Stimulated activated naive CD8-positive, alpha-beta T cell treated with anti-CD3 and anti-CD28 coated beads, Interleukin-15, Interleukin-2, amounts not matched to agents 100 ng/mL and 50 ng/mL, for 24 hours (primary cell): ENCODE measurements around the gene L3MBTL3.
A peak's percentile ranks its signal among the peaks of the same experiment; 100 is the strongest.
"Not testable (repeated sequence)": the region's sequence is repeated elsewhere in the genome, so short reads cannot be mapped to it uniquely, and the experiment has no call there.

Experiments
- H3K27ac Mint-ChIP-seq: one replicate; pipeline ENCODE4 v1.8.0; 2021; ENCODE audit warnings: mild to moderate bottlenecking, mixed read lengths
- H3K27me3 Mint-ChIP-seq: one replicate; pipeline ENCODE4 v1.8.0; 2021; ENCODE audit warnings: mixed read lengths
- H3K36me3 Mint-ChIP-seq: one replicate; pipeline ENCODE4 v1.8.0; 2021; ENCODE audit warnings: low read depth, mixed read lengths
- H3K4me1 Mint-ChIP-seq: one replicate; pipeline ENCODE4 v1.8.0; 2021; ENCODE audit warnings: low read depth, mixed read lengths
- H3K4me3 Mint-ChIP-seq: one replicate; pipeline ENCODE4 v1.8.0; 2021; ENCODE audit warnings: mild to moderate bottlenecking, mixed read lengths
- H3K9me3 Mint-ChIP-seq: one replicate; pipeline ENCODE4 v1.8.0; 2021; ENCODE audit warnings: mixed read lengths

L3MBTL3 gene

DNA sequence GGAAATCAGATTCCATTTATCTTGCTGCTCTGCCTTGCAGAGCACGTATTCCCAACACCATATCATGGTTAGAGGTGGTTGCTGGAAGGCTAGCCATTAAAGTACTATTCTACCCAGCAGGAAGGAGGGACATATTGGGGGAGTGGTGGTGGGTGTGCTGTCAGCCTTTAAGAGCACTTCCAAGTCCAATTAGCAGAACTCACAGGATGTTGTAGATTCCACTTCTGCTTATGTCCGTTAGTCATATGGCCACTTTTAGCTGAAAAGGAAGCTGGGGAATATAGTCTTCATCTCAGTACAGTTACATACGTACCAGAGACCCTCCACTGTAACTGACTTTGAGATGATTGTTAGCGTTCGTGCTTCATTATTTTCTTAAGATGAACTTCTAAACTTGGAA, 109.9 kb downstream of the L3MBTL3 start:
- Mint-ChIP-seq H3K27me3 (no peaks in the 10 kb centered on the region), H3K9me3 (no peaks in the 10 kb centered on the region), H3K36me3 (peaks cover 24% of the 10 kb centered on the region), H3K4me3 (no peak overlapping the region), H3K27ac (no peak overlapping the region), H3K4me1 (peaks cover 60% of the 10 kb centered on the region)

DNA sequence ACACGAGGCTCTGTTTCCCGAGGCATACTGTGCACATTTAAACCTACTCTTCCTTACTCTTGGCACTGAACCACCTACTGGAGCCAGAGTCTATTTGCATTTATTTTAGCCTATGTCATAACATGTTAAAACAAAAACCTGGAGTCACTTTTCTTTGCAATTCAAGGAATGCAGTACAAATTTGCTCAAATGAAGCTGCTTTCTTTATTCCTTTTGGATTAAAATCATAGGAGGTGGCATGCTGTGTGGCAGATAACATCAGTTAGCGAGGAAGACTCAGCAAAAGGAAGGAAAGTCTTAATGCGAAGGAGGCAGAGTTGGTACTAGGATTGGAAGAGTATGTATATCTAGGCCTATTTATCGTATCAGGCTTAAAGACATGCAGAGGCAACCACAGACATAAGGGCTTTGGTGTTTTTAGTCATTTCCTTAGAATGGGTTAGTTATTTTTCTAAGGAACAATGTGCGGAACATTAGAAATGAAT, 111.4 kb downstream of the L3MBTL3 start:
- Mint-ChIP-seq H3K9me3 (no peaks in the 10 kb centered on the region), H3K4me1 (peaks cover 74% of the 10 kb centered on the region), H3K27me3 (no peaks in the 10 kb centered on the region), H3K4me3 (no peak overlapping the region), H3K27ac (no peak overlapping the region), H3K36me3 (peaks cover 24% of the 10 kb centered on the region)

DNA sequence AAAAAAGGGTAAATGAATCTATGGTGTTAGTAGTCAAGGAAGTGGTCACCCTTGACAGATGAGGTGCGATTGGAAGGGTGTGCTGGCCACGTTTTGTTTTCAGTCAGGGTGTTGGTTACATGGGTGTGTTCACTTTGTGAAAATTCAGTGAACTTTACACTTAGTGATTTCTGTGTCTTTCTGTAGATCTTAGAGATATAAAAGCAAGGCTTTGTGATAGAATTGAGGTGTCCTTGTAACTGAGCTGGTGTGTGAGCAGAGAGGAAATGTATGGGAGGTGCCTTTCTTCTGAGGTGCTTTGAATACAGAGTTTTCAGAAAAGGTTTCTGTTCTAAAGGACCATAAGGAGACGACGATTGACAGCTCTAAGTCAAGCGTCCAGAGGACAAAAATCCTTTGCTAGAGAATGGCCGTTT, 113.9 kb downstream of the L3MBTL3 start:
- H3K4me1 Mint-ChIP-seq: peaks cover 86% of the 10 kb centered on the region
- H3K36me3 Mint-ChIP-seq: peaks cover 31% of the 10 kb centered on the region
- H3K9me3 Mint-ChIP-seq: no peaks in the 10 kb centered on the region
- H3K27me3 Mint-ChIP-seq: no peaks in the 10 kb centered on the region
- peak overlapping the region; percentile 96 for H3K27ac Mint-ChIP-seq
- H3K4me3 Mint-ChIP-seq: peak overlapping the region; percentile 76

DNA sequence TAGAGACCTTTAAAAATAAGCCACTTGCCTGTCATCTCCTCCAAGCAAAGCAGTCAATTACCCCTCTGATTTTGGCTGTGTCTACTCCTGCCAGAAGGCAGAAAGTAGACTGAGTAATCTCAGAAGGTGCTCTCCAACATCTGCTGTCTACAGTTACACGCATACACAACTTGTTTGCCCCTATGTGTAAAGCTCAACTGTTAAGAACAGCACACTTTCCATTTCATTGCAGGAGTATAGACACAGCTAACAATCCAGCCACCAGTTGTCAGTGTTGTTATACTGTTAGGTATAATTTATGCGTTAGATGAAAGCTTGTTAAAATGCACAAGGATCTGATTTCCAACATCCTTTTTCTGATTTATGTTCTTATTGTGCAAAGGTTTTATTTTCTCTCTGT, 116.2 kb downstream of the L3MBTL3 start:
- Mint-ChIP-seq H3K27ac (no peak overlapping the region), H3K4me3 (no peak overlapping the region), H3K36me3 (peaks cover 35% of the 10 kb centered on the region), H3K4me1 (peaks cover 93% of the 10 kb centered on the region), H3K27me3 (no peaks in the 10 kb centered on the region), H3K9me3 (no peaks in the 10 kb centered on the region)

DNA sequence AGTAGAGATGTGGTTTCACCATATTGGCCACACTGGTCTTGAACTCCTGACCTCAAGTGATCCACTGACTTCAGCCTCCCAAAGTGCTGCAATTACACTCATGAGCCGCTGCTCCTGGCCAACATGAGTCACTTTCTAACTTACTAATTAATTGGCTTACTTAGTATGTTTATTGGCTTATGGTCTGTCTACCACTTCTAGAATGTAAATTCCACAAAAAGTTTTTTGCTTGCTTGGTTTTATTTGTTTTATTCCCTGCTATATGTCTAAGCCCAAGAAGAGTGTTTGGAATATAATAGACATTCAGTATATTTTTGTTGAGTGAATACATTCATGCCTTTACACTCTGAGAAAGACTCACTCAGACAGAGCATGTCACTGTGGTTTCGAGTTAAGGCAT, 118.4 kb downstream of the L3MBTL3 start:
- H3K27ac Mint-ChIP-seq: no peak overlapping the region
- peaks cover 47% of the 10 kb centered on the region for H3K36me3 Mint-ChIP-seq
- no peak overlapping the region for H3K4me3 Mint-ChIP-seq
- H3K4me1 Mint-ChIP-seq: peaks cover 76% of the 10 kb centered on the region
- H3K27me3 Mint-ChIP-seq: no peaks in the 10 kb centered on the region
- no peaks in the 10 kb centered on the region for H3K9me3 Mint-ChIP-seq

DNA sequence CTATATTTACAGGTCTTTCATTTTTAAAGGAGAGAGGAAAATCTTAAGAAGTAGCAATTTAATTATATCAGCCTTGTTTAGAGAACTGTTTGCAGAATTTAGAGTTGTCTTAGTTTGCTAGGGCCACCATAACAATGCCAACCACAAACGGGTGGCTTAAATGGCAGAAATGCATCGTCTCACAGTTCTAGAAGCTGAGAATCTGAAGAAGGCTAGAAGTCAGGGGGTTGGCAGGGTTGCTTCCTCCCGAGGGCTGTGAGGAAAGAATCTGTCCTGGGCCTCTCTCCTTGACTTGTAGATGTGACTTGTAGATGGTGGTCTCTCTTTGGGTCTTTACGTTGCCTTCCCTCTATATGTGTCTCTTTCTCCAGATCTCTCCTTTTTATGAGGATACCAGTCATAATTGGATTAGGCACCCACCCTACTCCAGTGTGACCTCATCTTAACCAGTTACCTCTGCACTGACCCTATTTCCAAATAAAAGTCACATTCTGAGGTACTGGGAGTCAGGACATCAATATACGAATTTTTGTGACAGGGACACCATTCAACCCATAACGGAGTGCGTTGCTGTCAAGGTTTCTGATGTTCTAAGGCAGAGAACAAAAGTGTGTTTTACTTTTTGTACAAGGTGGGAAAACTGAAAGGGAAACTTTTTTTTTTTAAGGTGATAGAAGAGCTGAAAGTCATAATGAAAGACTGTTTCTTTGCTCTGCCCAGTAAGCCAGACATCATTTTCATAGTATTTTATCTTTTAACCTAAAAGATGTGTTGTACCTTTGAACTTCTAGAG, 119.9 kb downstream of the L3MBTL3 start:
- Mint-ChIP-seq H3K36me3 (peaks cover 60% of the 10 kb centered on the region), H3K27me3 (no peaks in the 10 kb centered on the region), H3K27ac (peak overlapping the region; percentile 81), H3K4me3 (peak overlapping the region; percentile 61), H3K9me3 (no peaks in the 10 kb centered on the region), H3K4me1 (peaks cover 61% of the 10 kb centered on the region)

DNA sequence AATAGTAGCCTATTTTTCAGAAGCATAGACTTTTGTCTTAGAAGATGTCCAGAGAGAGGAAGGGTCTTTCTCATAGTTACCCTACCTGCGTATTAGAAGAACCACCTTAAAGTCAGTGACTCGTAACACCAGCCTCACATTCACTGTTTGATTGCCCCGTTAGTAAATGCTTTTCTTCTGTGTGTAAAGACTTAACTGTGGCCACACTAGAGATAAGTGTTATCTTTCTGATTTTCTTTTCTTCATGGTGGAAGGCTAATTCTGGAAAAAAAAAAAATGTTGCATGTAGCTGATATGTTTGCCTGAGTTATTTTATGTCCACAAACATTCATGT, 120.5 kb downstream of the L3MBTL3 start:
- Mint-ChIP-seq H3K27ac (peak overlapping the region; percentile 81), H3K9me3 (no peaks in the 10 kb centered on the region), H3K4me3 (peak overlapping the region; percentile 61), H3K27me3 (no peaks in the 10 kb centered on the region), H3K4me1 (peaks cover 55% of the 10 kb centered on the region), H3K36me3 (peaks cover 66% of the 10 kb centered on the region)

DNA sequence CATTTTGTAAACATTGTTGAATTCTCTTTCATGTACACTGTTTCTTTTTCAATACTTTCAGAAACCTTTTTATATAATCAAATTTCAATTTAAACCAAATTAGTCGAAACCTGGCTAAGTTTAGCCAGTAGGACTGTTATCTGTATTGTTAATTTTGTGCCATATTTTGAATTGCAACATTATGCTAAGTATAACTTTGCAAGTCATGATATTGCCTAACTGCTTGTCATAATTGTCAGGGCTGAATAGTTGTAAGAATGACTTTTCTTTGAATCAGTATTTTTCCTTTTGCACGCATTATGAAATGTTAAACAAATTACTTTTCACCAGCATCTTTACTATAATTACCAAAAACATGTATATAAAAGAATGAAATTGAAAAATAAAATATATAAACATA, 121.7 kb downstream of the L3MBTL3 start:
- H3K4me1 Mint-ChIP-seq: peaks cover 46% of the 10 kb centered on the region
- no peak overlapping the region for H3K4me3 Mint-ChIP-seq
- no peak overlapping the region for H3K27ac Mint-ChIP-seq
- no peaks in the 10 kb centered on the region for H3K9me3 Mint-ChIP-seq
- no peaks in the 10 kb centered on the region for H3K27me3 Mint-ChIP-seq
- peaks cover 72% of the 10 kb centered on the region for H3K36me3 Mint-ChIP-seq

DNA sequence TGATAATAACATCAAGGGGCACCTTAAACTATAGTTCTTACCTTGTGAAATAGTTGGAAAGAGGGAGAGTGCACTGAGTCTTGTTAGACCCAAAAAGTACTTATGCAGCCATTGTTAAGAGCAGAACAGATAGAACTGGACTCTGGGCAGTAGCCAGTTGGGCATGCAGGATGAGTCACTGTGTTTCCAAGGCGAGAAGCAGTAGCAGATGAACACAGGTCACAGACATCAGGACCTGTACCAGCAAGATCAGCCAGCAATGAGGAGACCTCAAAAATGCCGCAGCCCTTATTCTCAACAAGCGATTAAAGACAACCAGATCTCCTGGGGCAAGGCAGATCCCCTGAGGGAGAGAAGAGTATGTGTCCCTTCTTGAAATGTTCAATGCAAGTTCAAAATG, 125.3 kb downstream of the L3MBTL3 start:
- Mint-ChIP-seq H3K4me3 (no peak overlapping the region), H3K4me1 (peaks cover 14% of the 10 kb centered on the region), H3K36me3 (peaks cover 49% of the 10 kb centered on the region), H3K27me3 (no peaks in the 10 kb centered on the region), H3K27ac (no peak overlapping the region), H3K9me3 (peaks cover 4% of the 10 kb centered on the region)

DNA sequence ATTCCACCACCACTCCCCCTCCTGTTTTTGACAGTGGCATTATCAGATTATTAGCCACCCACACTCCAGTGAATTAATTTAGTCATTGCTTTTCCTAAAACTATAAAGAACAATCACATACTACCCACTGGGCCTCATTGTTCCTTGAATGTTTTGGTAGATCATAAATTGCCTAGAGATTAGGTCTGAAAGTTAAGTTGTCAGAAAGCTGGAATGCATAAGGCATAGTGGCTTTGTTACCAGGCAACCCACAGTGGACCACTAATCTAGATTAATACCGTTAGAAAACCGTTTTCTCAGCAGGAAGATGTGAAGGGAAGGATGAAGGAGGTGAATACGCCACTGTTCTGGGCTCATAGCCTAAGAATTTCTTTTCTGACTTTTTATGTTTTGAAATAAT, 128.7 kb downstream of the L3MBTL3 start:
- Mint-ChIP-seq H3K36me3 (peaks cover 30% of the 10 kb centered on the region), H3K4me1 (no peaks in the 10 kb centered on the region), H3K9me3 (peaks cover 4% of the 10 kb centered on the region), H3K27me3 (no peaks in the 10 kb centered on the region), H3K4me3 (no peak overlapping the region), H3K27ac (no peak overlapping the region)

DNA sequence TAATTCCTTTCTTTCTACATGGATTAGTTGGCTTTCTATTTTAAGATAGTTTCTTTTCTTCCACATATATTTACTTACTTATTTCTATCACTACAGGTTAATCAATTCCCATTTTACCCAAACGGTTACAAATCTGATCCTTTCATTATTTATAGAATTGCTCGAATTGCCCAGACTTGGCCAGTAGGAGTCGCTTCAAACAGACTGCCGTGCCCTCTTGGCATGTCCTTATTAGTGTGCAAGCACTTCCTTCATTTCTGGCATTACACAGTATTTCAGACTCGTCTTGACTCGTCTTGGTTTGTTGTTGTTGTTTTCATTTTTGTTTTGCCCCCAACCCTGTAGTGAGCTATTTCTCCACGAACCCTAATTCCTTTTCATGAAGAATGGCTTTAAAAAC, 129.8 kb downstream of the L3MBTL3 start:
- Mint-ChIP-seq H3K4me1 (no peaks in the 10 kb centered on the region), H3K27ac (no peak overlapping the region), H3K4me3 (no peak overlapping the region), H3K27me3 (no peaks in the 10 kb centered on the region), H3K9me3 (peaks cover 4% of the 10 kb centered on the region), H3K36me3 (peaks cover 21% of the 10 kb centered on the region)

DNA sequence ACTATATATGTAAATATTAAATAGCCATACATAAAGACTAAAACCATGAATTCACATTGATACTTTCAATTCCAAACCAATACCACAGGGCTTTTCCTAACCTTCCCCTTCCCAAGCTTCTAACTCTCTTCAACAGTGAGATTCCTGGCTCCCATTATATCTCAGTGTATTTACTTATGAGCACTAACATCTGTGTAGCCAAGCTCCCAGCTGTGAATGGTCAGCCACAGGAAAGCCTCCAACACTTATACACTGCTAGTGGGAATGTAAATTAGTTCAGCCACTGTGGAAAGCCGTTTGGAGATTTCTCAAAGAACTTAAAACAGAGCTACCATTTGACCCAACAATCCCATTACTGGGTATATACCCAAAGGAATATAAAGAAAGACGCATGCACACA, 130.6 kb downstream of the L3MBTL3 start:
- H3K9me3 Mint-ChIP-seq, H3K4me3 Mint-ChIP-seq, H3K4me1 Mint-ChIP-seq, H3K27me3 Mint-ChIP-seq, H3K27ac Mint-ChIP-seq: not testable (repeated sequence)
- H3K36me3 Mint-ChIP-seq: peaks cover 13% of the 10 kb centered on the region

DNA sequence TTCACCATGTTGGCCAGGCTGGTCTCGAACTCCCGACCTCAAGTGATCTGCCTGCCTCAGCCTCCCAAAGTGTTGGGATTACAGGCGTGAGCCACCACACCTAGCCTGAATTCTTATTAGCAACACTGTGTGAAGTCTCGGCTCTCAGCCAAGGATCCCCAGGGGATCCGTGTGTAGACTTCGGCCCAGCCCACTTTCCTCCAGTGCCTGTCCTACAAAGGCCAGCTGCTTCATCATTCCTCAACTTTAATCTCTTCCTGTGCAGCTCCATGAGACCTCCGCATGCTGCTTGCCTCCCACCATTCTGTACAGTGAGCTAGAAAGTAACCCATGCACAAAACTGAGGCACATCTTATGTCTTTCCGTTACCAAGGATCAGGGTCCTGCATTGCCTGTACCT, 132.5 kb downstream of the L3MBTL3 start:
- Mint-ChIP-seq H3K9me3 (peaks cover 4% of the 10 kb centered on the region), H3K27me3 (no peaks in the 10 kb centered on the region), H3K4me1 (no peaks in the 10 kb centered on the region), H3K27ac (no peak overlapping the region), H3K4me3 (no peak overlapping the region), H3K36me3 (peaks cover 8% of the 10 kb centered on the region)

DNA sequence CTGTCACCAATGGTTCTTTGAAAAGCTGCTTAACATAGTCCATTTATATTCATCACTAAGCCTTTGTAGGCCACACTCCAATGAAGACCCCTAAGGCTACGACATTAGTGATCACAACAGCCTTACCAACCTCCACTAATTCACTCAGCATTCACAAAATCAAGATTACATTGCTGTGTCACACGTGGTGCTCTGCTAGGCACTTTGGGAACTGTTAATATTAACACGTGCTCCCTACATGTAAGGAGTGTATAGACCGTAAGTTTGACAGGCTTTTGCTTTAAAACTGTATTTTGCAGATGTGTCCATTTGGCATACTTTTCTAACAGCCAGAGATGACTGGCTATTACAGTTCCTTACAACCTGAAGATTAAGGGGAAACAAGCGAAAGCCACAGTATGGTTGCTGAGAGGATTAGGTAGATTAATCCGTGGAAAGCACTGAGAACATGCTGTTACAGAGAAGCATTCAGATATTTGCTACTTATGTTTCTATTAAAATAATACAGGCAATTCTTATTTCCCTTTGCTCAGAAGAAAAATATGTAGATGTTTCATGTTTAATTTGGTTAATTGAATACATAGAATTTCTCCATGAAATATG, 134.6 kb downstream of the L3MBTL3 start:
- Mint-ChIP-seq H3K4me1 (no peaks in the 10 kb centered on the region), H3K9me3 (peaks cover under 1% of the 10 kb centered on the region), H3K27me3 (no peaks in the 10 kb centered on the region), H3K4me3 (no peak overlapping the region), H3K36me3 (peaks cover 9% of the 10 kb centered on the region), H3K27ac (no peak overlapping the region)

DNA sequence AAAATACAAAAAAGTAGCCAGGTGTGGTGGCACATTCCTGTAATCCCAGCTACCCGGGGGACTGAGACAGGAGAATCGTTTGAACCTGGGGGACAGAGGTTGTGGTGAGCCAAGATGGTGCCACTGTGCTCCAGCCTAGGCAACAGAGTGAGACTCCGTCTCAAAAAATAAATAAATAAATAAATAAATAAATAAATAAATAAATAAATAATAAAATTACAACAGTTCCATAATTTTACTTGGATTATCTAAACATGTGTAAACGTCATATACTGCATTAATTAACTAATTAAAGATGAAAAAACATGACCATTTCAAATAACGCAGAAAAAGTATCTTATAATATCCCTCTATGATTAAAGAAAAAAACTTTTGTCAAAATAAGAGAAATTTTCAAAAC, 138.5 kb downstream of the L3MBTL3 start:
- H3K36me3 Mint-ChIP-seq: peaks cover 14% of the 10 kb centered on the region
- H3K27me3 Mint-ChIP-seq: no peaks in the 10 kb centered on the region
- no peak overlapping the region for H3K4me3 Mint-ChIP-seq
- H3K4me1 Mint-ChIP-seq: no peaks in the 10 kb centered on the region
- H3K9me3 Mint-ChIP-seq: peaks cover 10% of the 10 kb centered on the region
- no peak overlapping the region for H3K27ac Mint-ChIP-seq

DNA sequence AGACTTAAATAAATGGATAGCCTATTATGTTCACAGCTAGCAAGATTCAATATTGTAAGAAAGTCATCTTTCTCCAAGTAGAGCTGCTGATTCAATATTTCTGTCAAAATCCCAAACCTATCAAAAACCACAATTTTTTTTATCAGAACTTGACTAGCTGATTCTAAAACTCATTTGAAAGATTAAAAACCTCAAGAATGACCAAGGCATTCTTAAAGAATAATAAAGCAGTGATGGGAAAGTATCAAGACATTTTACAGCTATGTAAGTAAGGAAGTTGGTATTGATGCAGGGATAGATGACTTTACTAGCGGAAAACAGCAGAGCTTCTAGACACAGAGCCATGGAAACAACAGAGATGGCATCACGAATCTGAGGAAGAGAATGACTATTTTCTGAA, 139.7 kb downstream of the L3MBTL3 start:
- no peaks in the 10 kb centered on the region for H3K4me1 Mint-ChIP-seq
- H3K9me3 Mint-ChIP-seq: peaks cover 10% of the 10 kb centered on the region
- H3K27ac Mint-ChIP-seq: no peak overlapping the region
- H3K36me3 Mint-ChIP-seq: peaks cover 14% of the 10 kb centered on the region
- no peak overlapping the region for H3K4me3 Mint-ChIP-seq
- no peaks in the 10 kb centered on the region for H3K27me3 Mint-ChIP-seq
